Colonic mucosa (tissue), 4 donors: Measurements from ENCODE around the gene SYCP2. TPM values are rescaled to one million over a fixed set of nuclear protein-coding genes. Genes with fewer than 3 reads are reported as not detected.

Experiments
- DNase-seq: peaks from one replicate; pipeline ENCODE4 v3.0.0-alpha.2; 2020
- H3K27ac ChIP-seq: fragments of 200-600 bp; one replicate; pipeline ENCODE4 v1.8.0; 2021
- H3K27me3 ChIP-seq: fragments of 200-600 bp; one replicate; pipeline ENCODE4 v1.8.0; 2021
- H3K36me3 ChIP-seq: fragments of 200-600 bp; one replicate; pipeline ENCODE4 v1.8.0; 2021
- H3K4me1 ChIP-seq: fragments of 200-600 bp; one replicate; pipeline ENCODE4 v1.8.0; 2021; ENCODE audit warnings: mild to moderate bottlenecking
- H3K4me3 ChIP-seq: fragments of 200-600 bp; one replicate; pipeline ENCODE4 v1.8.0; 2021
- H3K9ac ChIP-seq, 2 donors: one replicate each; pipeline ENCODE4 v1.7.0; 2013; ENCODE audit warnings: control low read depth in 2 of 2, low read depth in 2 of 2, low read length in 2 of 2
- H3K9me3 ChIP-seq: fragments of 200-600 bp; one replicate; pipeline ENCODE4 v1.8.0; 2021
- CTCF ChIP-seq: fragments of 200-600 bp; IDR thresholded peaks from one replicate; pipeline ENCODE4 v1.8.0; 2022; ENCODE audit warnings: antibody characterized with exemption, mild to moderate bottlenecking
- intact Hi-C: fragments of 100-400 bp; cut with DNase I; formaldehyde crosslinking; loops from one replicate; pipeline ENCODE4 v1.14.1; 2022
- total RNA-seq, 2 donors: library from RNA; stranded (reverse); fragmentation: NEBNext Ultra II Directional in 1 of 2; extraction: Animal tissue kit (Norgen Biotek cat#: 25700) in 1 of 2; gene quantifications; one replicate each; pipeline ENCODE4 v1.2.1, GENCODE V29; 2021
- donor health status: healthy.
- donor health status: DM: no; HTN: no; CAD: no.
- donor health status: DM: no; HTN: no; CAD: no.

The SYCP2 gene
- total RNA-seq, 2 donors from 2014 or later, result 0.74 to 1.1 TPM

GRCh38 chr20:59831024-59831915 is 102.2 kb downstream of the SYCP2 start:
- H3K4me3 ChIP-seq, result no peak overlapping the region
- no peaks in the 10 kb centered on the region for H3K27me3 ChIP-seq
- intact Hi-C loops, result no loop called here
- H3K4me1 ChIP-seq, result no peaks in the 10 kb centered on the region
- no peaks in the 10 kb centered on the region for H3K36me3 ChIP-seq
- H3K27ac ChIP-seq, result no peak overlapping the region
- DNase-seq, result peak; percentile 17
- H3K9me3 ChIP-seq, result no peaks in the 10 kb centered on the region
- no peak for TF ChIP-seq CTCF
- H3K9ac ChIP-seq, result no peak overlapping the region

GRCh38 chr20:59830665-59831023 is 102.8 kb downstream of the SYCP2 start:
- Histone ChIP-seq H3K9ac (no peak overlapping the region), H3K4me1 (no peaks in the 10 kb centered on the region), H3K9me3 (no peaks in the 10 kb centered on the region), H3K27me3 (no peaks in the 10 kb centered on the region), H3K4me3 (no peak overlapping the region), H3K27ac (no peak overlapping the region), H3K36me3 (no peaks in the 10 kb centered on the region)
- intact Hi-C loops, result no loop called here
- no peak for TF ChIP-seq CTCF
- peak; percentile 13 for DNase-seq

- Histone ChIP-seq H3K4me1 (no peaks in the 10 kb centered on the region), H3K36me3 (no peaks in the 10 kb centered on the region), H3K4me3 (no peak overlapping the region), H3K9me3 (no peaks in the 10 kb centered on the region), H3K9ac (no peak overlapping the region), H3K27ac (no peak overlapping the region), H3K27me3 (no peaks in the 10 kb centered on the region)
- intact Hi-C loops, result no loop called here
- peak; percentile 12 for DNase-seq
- TF ChIP-seq CTCF, result no peak
Observed at GRCh38 chr20:59829786-59830664, 103.4 kb downstream of the SYCP2 start.

- Histone ChIP-seq H3K36me3 (no peaks in the 10 kb centered on the region), H3K27me3 (no peaks in the 10 kb centered on the region), H3K9ac (no peak overlapping the region), H3K27ac (no peak overlapping the region), H3K4me3 (no peak overlapping the region), H3K4me1 (no peaks in the 10 kb centered on the region), H3K9me3 (no peaks in the 10 kb centered on the region)
- intact Hi-C loops, result no loop called here
- DNase-seq, result peak; percentile 12
- no peak for TF ChIP-seq CTCF
Observed at GRCh38 chr20:59829054-59829785, 104.2 kb downstream of the SYCP2 start.
